IPS DF 6.9 (cell line): ENCODE measurements around the gene ZBTB49.
"Not testable (repeated sequence)": the region's sequence is repeated elsewhere in the genome, so short reads cannot be mapped to it uniquely, and the experiment has no call there.

Experiments used
- DNase-seq: peaks from one replicate; pipeline ENCODE4 v3.0.0-alpha.2; 2013; ENCODE audit warnings: low read depth, low spot score
- H3K27ac ChIP-seq: one replicate; pipeline ENCODE4 v1.5.1; 2013; ENCODE audit warnings: low read length, control low read depth
- H3K27me3 ChIP-seq: 2 replicates; pipeline ENCODE4 v1.6.1; 2013; ENCODE audit warnings: mild to moderate bottlenecking, low read length; ENCODE audit not compliant: control insufficient read depth, insufficient read depth
- H3K36me3 ChIP-seq: 2 replicates; pipeline ENCODE4 v1.6.1; 2013; ENCODE audit warnings: low read length; ENCODE audit not compliant: control insufficient read depth, insufficient read depth
- H3K4me1 ChIP-seq: 2 replicates; pipeline ENCODE4 v1.6.1; 2013; ENCODE audit warnings: low read length; ENCODE audit not compliant: control insufficient read depth, insufficient read depth
- H3K4me3 ChIP-seq: 2 replicates; pipeline ENCODE4 v1.5.1; 2013; ENCODE audit warnings: mild to moderate bottlenecking, low read length
- H3K9me3 ChIP-seq: 2 replicates; pipeline ENCODE4 v1.6.1; 2013; ENCODE audit warnings: low read length, inconsistent platforms; ENCODE audit not compliant: control insufficient read depth, insufficient read depth
- WGBS: extraction: QIAGEN DNeasy Blood & Tissue Kit; methylation state at CpG from one replicate; pipeline ENCODE4 v1.1.7; 2013; ENCODE audit warnings: mixed read lengths, missing lambda C conversion rate; ENCODE audit not compliant: insufficient read length, insufficient coverage; 5-methylcytosine and 5-hydroxymethylcytosine counted together

ZBTB49 gene

DNA sequence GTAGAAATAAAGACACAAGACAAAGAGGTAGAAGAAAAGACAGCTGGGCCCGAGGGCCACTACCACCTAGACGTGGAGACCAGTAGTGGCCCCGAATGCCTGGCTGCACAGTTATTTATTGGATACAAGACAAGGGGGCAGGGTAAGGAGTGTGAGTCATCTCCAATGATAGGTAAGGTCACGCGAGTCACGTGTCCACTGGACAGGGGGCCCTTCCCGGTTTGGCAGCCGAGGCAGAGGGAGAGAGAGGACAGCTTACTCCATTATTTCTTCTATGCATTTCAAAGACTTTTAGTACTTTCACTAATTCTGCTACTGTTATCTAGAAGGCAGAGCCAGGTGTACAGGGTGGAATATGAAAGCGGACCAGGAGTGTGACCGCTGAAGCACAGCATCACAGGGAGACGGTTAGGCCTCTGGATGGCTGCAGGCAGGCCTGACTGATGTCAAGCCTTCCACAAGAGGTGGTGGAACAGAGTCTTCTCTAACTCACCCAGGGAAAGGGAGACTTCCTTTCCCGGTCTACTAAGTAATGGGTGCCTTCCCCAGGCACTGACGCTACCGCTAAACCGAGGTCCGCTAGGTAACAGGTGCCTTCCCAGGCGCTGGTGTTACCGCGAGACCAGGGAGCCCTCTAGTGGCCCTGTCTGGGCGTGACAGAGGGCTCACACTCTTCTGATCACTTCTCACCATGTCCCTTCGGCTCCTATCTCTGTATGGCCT is 44.9 kb downstream of the ZBTB49 start:
- no peak overlapping the region for H3K4me3 ChIP-seq
- peak; percentile 33 for DNase-seq
- whole genome bisulfite sequencing, result no CpG with 5 or more reads among the region's 21 CpGs
- no peaks in the 10 kb centered on the region for H3K36me3 ChIP-seq
- H3K27me3 ChIP-seq, result no peaks in the 10 kb centered on the region
- no peak overlapping the region for H3K27ac ChIP-seq
- H3K4me1 ChIP-seq, result no peaks in the 10 kb centered on the region
- no peaks in the 10 kb centered on the region for H3K9me3 ChIP-seq

DNA sequence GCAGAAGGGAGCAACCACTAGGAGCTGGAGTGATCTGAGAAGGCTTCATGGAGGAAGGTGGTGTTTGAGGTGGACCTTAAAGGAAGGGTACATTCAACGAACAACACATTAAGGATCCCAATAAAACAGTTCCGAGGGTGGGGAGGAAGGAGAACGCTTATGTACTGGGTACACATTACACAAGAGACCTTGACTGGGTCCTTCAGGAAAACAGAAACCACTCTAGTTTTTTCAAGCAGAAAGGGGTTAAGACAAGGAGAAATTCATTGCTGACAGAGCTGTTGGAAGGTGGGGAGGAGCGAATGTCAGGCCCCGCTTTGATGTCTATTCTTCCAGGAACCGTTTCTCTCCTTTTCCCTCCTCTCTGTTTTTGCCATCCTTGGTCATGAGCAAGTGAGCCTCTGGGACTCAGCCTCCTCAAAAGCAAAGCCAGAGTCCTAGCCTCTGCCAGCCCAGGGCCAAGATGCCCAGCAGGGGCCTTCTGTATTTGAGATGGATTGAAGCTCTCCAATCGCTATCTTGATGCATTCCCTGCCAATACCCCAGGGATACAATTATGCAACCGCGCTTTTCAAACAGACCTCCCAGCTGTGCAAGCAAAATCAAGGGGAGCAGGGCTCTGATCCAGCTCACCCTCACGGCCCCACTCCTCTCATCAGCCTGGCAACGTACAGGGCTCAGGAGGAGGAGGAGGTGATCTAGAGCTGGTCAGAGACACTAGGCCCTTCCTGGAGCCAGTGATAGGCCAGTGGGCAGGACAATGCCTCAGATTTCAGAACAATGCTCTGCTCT is 48.4 kb downstream of the ZBTB49 start:
- H3K36me3 ChIP-seq, result no peaks in the 10 kb centered on the region
- H3K4me1 ChIP-seq, result no peaks in the 10 kb centered on the region
- H3K4me3 ChIP-seq, result no peak overlapping the region
- WGBS, result no CpG with 5 or more reads among the region's 11 CpGs
- no peaks in the 10 kb centered on the region for H3K27me3 ChIP-seq
- no peaks in the 10 kb centered on the region for H3K9me3 ChIP-seq
- no peak overlapping the region for H3K27ac ChIP-seq
- DNase-seq, result no peak

DNA sequence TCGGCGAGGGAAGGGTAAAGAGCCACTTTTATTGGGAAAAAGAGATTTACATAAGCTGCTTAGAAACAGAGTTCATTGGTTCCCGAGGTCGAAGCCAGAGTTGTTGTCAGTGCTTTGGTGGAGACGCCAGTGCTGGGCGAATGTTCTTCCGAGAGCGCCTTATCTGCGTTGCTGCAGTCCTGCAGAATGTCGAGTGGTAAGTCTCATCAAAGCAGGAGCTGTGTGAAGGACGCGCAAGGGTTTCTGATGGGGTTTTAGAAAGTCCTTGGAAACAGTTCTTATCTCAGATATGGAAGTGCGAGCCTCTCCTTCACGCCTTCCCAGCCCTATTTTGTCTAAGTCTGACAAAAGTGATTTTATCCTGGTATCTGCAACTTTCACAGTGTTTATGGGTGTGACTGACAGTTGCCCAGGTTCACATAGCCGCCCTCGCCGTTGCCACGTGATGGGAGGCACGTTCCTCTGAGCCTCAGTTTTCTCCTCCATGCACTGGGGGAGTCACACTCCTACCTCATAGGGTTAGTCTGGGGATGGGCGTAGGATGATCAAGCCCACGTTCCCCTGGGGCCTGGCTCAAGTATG is 49.5 kb downstream of the ZBTB49 start:
- Histone ChIP-seq H3K36me3 (no peaks in the 10 kb centered on the region), H3K27me3 (no peaks in the 10 kb centered on the region), H3K27ac (no peak overlapping the region), H3K9me3 (no peaks in the 10 kb centered on the region), H3K4me3 (no peak overlapping the region), H3K4me1 (no peaks in the 10 kb centered on the region)
- no CpG with 5 or more reads among the region's 21 CpGs for WGBS
- DNase-seq, result no peak

DNA sequence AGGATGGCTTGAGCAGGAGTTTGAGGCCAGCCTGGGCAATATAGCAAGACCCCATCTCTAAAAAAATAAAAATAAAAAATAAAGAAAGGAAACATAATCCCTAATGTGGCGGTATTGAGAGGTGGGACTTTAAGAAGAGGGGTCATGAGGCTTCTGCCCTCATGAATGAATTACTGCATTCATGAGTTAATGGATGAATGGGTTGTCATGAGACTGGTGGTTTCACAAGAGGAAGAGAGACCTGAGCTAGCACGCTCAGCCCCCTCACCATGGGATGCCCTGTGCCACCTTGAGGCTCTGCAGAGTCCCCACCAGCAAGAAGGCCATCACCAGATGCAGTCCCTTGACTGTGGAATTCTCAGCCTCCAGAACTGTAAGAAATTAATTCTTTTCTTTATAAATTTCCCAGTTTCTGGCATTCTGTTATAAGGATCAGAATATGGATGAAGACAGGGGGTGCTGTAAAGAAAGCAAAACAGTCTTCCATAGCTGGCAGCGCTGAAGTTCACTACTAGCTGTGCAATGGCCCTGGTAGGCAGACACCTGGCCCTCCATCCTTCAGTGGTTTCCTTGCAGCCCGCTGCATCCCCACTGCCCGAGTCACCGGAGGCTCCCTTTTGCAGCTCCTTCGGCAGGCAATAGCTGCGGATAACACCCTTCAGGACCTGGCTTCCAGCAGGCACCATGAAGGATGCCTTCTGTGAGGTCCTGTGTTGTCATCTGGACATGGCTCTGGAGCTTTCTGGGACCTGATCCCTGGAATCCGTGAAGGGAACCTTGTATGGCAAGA is 52.0 kb downstream of the ZBTB49 start:
- Histone ChIP-seq H3K4me1 (no peaks in the 10 kb centered on the region), H3K4me3 (no peak overlapping the region), H3K27ac (no peak overlapping the region), H3K36me3 (no peaks in the 10 kb centered on the region), H3K9me3 (no peaks in the 10 kb centered on the region), H3K27me3 (no peaks in the 10 kb centered on the region)
- no peak for DNase-seq
- no CpG with 5 or more reads among the region's 9 CpGs for WGBS

DNA sequence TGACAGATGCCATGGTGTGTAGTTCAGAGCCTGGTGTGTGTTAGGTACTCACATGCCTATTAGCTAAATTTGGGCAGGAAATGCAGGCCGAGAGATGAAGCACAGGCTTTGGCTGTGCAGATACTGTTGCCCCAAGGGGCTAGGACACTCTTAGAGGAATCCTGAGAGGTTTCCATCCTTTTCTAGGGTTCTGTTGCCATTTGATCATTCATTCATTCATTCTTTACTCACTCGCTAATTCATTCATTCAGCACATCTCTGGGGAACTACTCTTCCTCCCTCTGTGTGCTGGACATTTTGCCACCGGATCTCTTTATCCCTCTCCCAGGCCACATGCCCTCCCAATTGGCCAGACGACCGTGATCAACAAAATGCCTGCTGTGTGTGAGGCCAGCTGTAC is 53.0 kb downstream of the ZBTB49 start:
- no peak overlapping the region for H3K27ac ChIP-seq

DNA sequence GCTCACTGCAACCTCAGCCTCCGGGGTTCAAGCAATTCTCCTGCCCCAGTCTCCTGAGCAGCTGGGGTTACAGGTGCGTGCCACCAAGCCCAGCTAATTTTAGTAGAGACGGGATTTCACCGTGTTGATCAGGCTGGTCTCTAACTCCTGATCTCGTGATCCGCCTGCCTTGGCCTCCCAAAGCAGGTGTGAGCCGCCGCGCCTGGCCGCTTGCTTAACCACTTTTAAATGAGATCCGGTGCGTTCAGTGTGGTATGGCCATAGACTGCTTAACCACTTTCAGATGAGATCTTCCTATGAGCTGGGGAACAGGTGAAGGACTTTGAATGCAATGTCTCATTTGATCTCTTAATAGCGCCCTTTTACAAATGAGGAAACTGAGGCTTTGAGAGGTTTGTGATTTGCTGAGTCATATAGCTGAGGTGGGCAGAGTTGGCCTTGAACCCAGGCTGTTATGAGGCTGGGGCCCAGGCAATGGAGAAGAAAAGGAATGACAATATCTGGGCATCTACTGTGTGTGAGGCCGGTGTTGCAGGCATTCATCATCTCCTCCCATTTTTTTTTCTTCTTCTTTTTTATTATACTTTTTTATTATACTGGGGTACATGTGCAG is 55.0 kb downstream of the ZBTB49 start:
- no peak overlapping the region for H3K27ac ChIP-seq
- H3K9me3 ChIP-seq, result no peaks in the 10 kb centered on the region
- H3K4me1 ChIP-seq, result no peaks in the 10 kb centered on the region
- DNase-seq, result no peak
- H3K36me3 ChIP-seq, result no peaks in the 10 kb centered on the region
- H3K4me3 ChIP-seq, result no peak overlapping the region
- WGBS, result no CpG with 5 or more reads among the region's 14 CpGs
- no peaks in the 10 kb centered on the region for H3K27me3 ChIP-seq

More for the DNA sequence above, 53.0 kb downstream of the ZBTB49 start:
- Histone ChIP-seq H3K9me3 (no peaks in the 10 kb centered on the region), H3K36me3 (no peaks in the 10 kb centered on the region), H3K27me3 (no peaks in the 10 kb centered on the region), H3K4me3 (no peak overlapping the region), H3K4me1 (no peaks in the 10 kb centered on the region)
- DNase-seq, result no peak
- WGBS, result no CpG with 5 or more reads among the region's 5 CpGs

DNA sequence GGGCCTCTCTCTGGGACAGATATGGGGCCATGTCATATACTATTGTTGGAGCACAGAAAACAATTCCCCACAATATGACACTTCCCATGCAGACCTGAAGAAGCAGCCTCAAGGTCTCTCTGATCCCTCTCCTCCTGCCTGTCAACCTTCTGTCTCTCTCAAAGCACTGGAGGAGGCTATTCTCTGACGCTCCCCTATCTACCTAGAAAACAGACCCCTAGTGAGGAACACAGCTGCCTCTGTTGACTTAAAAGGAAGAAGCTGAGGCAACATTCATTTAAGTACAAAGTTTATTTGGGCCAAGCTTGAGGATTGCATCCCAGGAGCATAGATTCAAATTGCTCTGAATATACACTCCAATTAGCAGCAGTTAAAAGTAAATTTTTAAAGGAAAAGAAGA is 57.5 kb downstream of the ZBTB49 start:
- Histone ChIP-seq H3K4me1 (no peaks in the 10 kb centered on the region), H3K4me3 (no peak overlapping the region), H3K27ac (no peak overlapping the region), H3K9me3 (no peaks in the 10 kb centered on the region), H3K36me3 (no peaks in the 10 kb centered on the region), H3K27me3 (no peaks in the 10 kb centered on the region)
- DNase-seq, result no peak
- whole genome bisulfite sequencing, result no CpG with 5 or more reads among the region's 1 CpG

DNA sequence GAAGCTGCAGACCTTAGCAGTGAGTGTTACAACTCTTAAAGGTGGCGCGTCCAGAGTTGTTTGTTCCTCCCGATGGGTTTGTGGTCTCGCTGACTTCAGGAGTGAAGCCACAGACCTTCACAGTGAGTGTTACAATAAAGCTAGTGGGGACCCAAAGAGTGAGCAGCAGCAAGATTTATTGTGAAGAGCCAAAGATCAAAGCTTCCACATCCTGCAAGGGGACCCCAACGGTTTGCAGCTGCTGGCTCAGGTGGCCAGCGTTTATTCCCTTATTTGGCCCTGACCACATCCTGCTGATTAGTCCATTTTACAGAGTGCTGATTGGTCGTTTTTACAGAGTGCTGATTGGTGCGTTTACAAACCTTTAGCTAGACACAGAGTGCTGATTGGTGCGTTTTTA is 58.5 kb downstream of the ZBTB49 start:
- H3K27ac ChIP-seq, H3K36me3 ChIP-seq, H3K27me3 ChIP-seq, H3K4me1 ChIP-seq, H3K4me3 ChIP-seq, H3K9me3 ChIP-seq, DNase-seq: not testable (repeated sequence)
- no CpG with 5 or more reads among the region's 9 CpGs for WGBS

DNA sequence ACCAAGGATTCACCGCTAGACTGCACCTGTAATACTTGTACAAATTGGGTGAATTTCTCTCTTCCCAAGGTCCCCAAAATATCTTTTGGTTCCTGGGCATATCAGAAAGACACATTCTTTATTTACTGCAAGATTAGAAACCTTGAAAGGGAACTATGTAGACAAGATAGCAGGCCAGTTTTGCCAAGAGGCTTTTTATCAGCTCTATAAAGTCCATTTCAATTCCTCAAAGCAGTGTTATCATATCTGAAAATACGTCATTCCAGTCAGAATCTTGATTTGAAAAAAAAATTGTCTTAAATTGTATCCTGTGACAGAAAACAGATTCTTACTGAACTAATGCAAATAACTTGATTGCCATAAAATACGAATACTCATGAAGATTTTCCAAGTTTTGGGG is 59.8 kb downstream of the ZBTB49 start:
- Histone ChIP-seq H3K9me3 (no peaks in the 10 kb centered on the region), H3K4me1 (no peaks in the 10 kb centered on the region), H3K27ac (no peak overlapping the region), H3K4me3 (no peak overlapping the region), H3K36me3 (no peaks in the 10 kb centered on the region), H3K27me3 (no peaks in the 10 kb centered on the region)
- DNase-seq, result no peak
- WGBS, result no CpG with 5 or more reads among the region's 3 CpGs

DNA sequence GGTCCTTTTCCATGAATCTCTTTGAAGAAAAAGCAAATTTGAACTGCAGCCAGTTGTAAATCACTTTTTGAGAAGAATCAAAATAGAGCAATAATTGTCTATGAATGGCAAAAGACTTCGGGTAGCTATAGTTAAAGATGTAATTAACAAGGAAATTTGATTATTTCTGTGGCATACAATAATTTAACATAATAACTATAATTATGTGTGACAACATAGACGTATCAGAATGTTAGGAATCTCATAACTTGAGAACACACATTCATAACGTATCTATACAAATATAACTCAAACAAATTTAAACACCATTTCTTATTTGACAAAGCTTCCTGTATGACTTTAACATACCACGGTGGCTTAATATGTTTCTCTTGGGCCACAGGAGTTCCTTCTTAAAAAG is 60.9 kb downstream of the ZBTB49 start:
- H3K36me3 ChIP-seq, result no peaks in the 10 kb centered on the region
- H3K4me3 ChIP-seq, result no peak overlapping the region
- H3K4me1 ChIP-seq, result no peaks in the 10 kb centered on the region
- DNase-seq, result no peak
- WGBS, result 100% methylated on average over 2 of the region's 4 CpGs
- H3K27me3 ChIP-seq, result no peaks in the 10 kb centered on the region
- H3K27ac ChIP-seq, result no peak overlapping the region
- no peaks in the 10 kb centered on the region for H3K9me3 ChIP-seq
